ENCODE data around the gene MTCH1. TPM values are rescaled to one million over a fixed set of nuclear protein-coding genes. Genes with fewer than 3 reads are reported as not detected.
A peak's percentile ranks its signal among the peaks of the same experiment; 100 is the strongest.

MTCH1 gene
- total and polyA plus RNA-seq, 9 of the 15 experiments (the other 6 are each of a cell fraction or from before 2014, with no cell fraction given), result 7.9 to 161 (median 118) TPM

- TF ChIP-seq ZNF318 (IDR thresholded peaks at IDR 0.05; ENCODE audit: borderline replicate concordance in 1 of 2, low read depth in 1 of 2) (0 out of 4 replicates have a peak, but pooled peaks of 1 of the 2 experiments have one; percentile 57), ZFP30 (CRISPR knock-in tag; IDR thresholded peaks at IDR 0.05; ENCODE audit: borderline replicate concordance) (no peak), KDM4B (IDR thresholded peaks at IDR 0.05; ENCODE audit: borderline replicate concordance in 2 of 2, low read depth in 1 of 2) (no peak), SP1 (CRISPR knock-in tag; IDR thresholded peaks at IDR 0.05) (peak; percentile 86), ZBTB34 (CRISPR knock-in tag; IDR thresholded peaks at IDR 0.05) (no peak), ZSCAN32 (CRISPR knock-in tag; IDR thresholded peaks at IDR 0.05) (no peak), ZNF41 (CRISPR knock-in tag; conservative IDR thresholded peaks at IDR 0.05) (no peak), MAZ (CRISPR knock-in tag; conservative IDR thresholded peaks at IDR 0.05 in 1 of 2, IDR thresholded peaks at IDR 0.05 in 1 of 2) (peak; percentile 63 to 84), NR0B1 (IDR thresholded peaks at IDR 0.05; ENCODE audit: partially characterized antibody) (no peak), ZNF384 (IDR thresholded peaks at IDR 0.05; ENCODE audit: low read depth, low read length) (no peak), SMARCB1 (IDR thresholded peaks at IDR 0.05; ENCODE audit: insufficient read length, low read depth) (no peak), ZBTB26 (CRISPR knock-in tag; IDR thresholded peaks at IDR 0.05) (no peak), ZNF324 (CRISPR knock-in tag; IDR thresholded peaks at IDR 0.05) (no peak), SMARCC2 (IDR thresholded peaks at IDR 0.05; ENCODE audit: low read depth) (peak; percentile 85; the same call in 1 of the 2 replicates), ZKSCAN3 (CRISPR knock-in tag; IDR thresholded peaks at IDR 0.05) (no peak)
Observed at GRCh38 chr6:36954262-36954931, 31.6 kb downstream of the MTCH1 start, which contains the start of gene PI16 (continued).
